CD4-positive, alpha-beta T cell treated with Interleukin-4 for 1 hour (primary cell): ENCODE measurements around the gene DOCK8.
"Not testable (repeated sequence)": the region's sequence is repeated elsewhere in the genome, so short reads cannot be mapped to it uniquely, and the experiment has no call there.

Experiments used
- DNase-seq, 2 donors: peaks; one replicate each; pipeline ENCODE4 v3.0.0-alpha.2; 2020 to 2022

DOCK8 gene

GRCh38 chr9:227860-228259, 13.2 kb downstream of the DOCK8 start:
- no peak for DNase-seq

- DNase-seq: no peak
Measured at GRCh38 chr9:228929-229695, 14.4 kb downstream of the DOCK8 start.

GRCh38 chr9:231625-232024, 17.0 kb downstream of the DOCK8 start:
- DNase-seq: not testable (repeated sequence)

- not testable (repeated sequence) for DNase-seq
Measured at GRCh38 chr9:233708-234107, 19.0 kb downstream of the DOCK8 start.

GRCh38 chr9:237141-237857, 22.6 kb downstream of the DOCK8 start:
- no peak for DNase-seq

- no peak for DNase-seq
Measured at GRCh38 chr9:237858-238345, 23.2 kb downstream of the DOCK8 start.

GRCh38 chr9:242461-243080, 27.9 kb downstream of the DOCK8 start:
- no peak for DNase-seq

- DNase-seq: no peak
Measured at GRCh38 chr9:248278-248961, 33.8 kb downstream of the DOCK8 start.

GRCh38 chr9:249025-249424, 34.4 kb downstream of the DOCK8 start:
- peak; percentile 36 to 63 for DNase-seq

- DNase-seq: no peak
Measured at GRCh38 chr9:250039-250438, 35.4 kb downstream of the DOCK8 start.

- DNase-seq: no peak
Measured at GRCh38 chr9:250625-251024, 36.0 kb downstream of the DOCK8 start.

GRCh38 chr9:251398-251797, 36.7 kb downstream of the DOCK8 start:
- no peak for DNase-seq

GRCh38 chr9:253539-253938, 38.9 kb downstream of the DOCK8 start:
- DNase-seq: no peak

- DNase-seq: no peak
Measured at GRCh38 chr9:254516-254915, 39.9 kb downstream of the DOCK8 start.

GRCh38 chr9:257957-258356, 43.3 kb downstream of the DOCK8 start:
- DNase-seq: no peak

- DNase-seq: no peak
Measured at GRCh38 chr9:259405-260404, 45.0 kb downstream of the DOCK8 start.

- no peak for DNase-seq
Measured at GRCh38 chr9:264231-264630, 49.6 kb downstream of the DOCK8 start.

GRCh38 chr9:265209-265870, 50.7 kb downstream of the DOCK8 start:
- no peak for DNase-seq

- no peak for DNase-seq
Measured at GRCh38 chr9:266228-266627, 51.6 kb downstream of the DOCK8 start.

- DNase-seq: no peak
Measured at GRCh38 chr9:268616-269015, 54.0 kb downstream of the DOCK8 start.

GRCh38 chr9:269081-269711, 54.5 kb downstream of the DOCK8 start:
- peak in 1 of 2 donors; percentile 44 for DNase-seq
